ENCODE measurements around the gene TMPRSS11B. TPM values are rescaled to one million over a fixed set of nuclear protein-coding genes. Genes with fewer than 3 reads are reported as not detected.

TMPRSS11B gene
- total and polyA plus RNA-seq, 2 donors (not counting 1 experiment from before 2014, with no cell fraction given): not detected

DNA sequence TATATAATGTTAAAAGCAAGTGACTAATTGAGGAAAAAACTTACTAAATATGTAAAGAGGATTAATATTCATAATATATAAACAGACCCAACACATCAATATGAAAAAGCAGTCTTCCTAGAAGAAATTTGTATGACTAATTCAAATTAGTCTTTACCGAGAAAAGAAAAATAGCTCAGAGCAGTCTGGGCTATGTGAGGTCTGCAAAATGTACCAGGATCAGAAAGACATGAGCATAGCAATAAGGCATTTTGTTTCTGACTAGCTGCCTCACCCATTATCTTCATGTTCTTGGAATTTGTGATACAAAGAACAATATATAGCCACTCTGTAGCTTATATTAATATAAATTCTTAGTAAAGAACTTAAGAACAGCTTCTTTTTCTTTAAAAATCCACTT is 13.7 kb upstream of the TMPRSS11B start:
- TF ChIP-seq CTCF (IDR thresholded peaks at IDR 0.05) (no peak), EZH2 (IDR thresholded peaks at IDR 0.05; ENCODE audit: borderline replicate concordance, insufficient read depth, low read depth, low read length, poor library complexity, severe bottlenecking) (no peak)
- CTCF ChIA-PET: interaction anchor here (1.2 kb wide), 1 partner anchor 13 kb away, joined by 4 read pairs; no protein-coding TSS in a partner anchor

DNA sequence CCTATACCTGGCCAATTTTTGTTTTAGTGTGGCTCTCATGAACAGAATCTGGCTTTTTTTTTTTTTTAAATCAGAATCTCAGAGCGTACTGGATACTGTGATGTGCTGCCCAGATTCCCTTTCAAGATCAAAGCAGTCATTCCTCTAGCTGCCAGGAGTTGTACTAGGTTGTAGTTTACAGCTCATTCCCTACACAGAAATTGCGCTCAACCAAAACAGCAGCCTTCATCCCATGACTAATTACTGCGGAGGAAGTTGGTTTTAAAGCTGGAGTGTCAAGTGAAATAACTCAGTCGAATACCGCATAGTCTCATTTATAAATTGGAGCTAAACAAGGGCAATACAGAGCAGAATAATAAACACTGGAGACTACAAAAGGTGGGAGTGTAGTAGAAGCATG is 12.2 kb upstream of the TMPRSS11B start:
- Histone ChIP-seq H3K36me3 (replicated peaks in 1 of 2; ENCODE audit: control extremely low read depth in 1 of 2, control insufficient read depth in 1 of 2, extremely low read depth in 1 of 2, insufficient read depth in 2 of 2, low read length in 1 of 2) (no peaks in the 10 kb centered on the region), H4K20me1 (ENCODE audit: control insufficient read depth, insufficient read depth, low read length, poor library complexity, severe bottlenecking) (no peaks in the 10 kb centered on the region), H3K27ac (ENCODE audit: low read length in 2 of 2) (no peak overlapping the region), H3K27me3 (replicated peaks in 1 of 4; ENCODE audit: control extremely low read depth in 1 of 4, control insufficient read depth in 3 of 4, insufficient read depth in 4 of 4, low read length in 3 of 4) (no peaks in the 10 kb centered on the region), H3K4me1 (ENCODE audit: control insufficient read depth in 2 of 2, insufficient read depth in 2 of 2, low read length in 2 of 2) (no peaks in the 10 kb centered on the region), H2AFZ (ENCODE audit: insufficient read depth, low read depth, low read length, poor library complexity, severe bottlenecking) (no peak overlapping the region), H3K4me2 (replicated peaks; ENCODE audit: low read depth, low read length, poor library complexity, severe bottlenecking) (no peak overlapping the region), H3K9ac (ENCODE audit: low read length) (no peak overlapping the region), H3K79me2 (ENCODE audit: control insufficient read depth, insufficient read depth, low read length) (no peaks in the 10 kb centered on the region), H3K4me3 (ENCODE audit: control extremely low read depth in 1 of 5, extremely low read depth in 1 of 5, insufficient read depth in 1 of 5, low read depth in 2 of 5, low read length in 4 of 5) (no peak overlapping the region), H3K9me3 (ENCODE audit: control extremely low read depth in 1 of 3, control insufficient read depth in 2 of 3, insufficient read depth in 1 of 3, low read length in 2 of 3) (no peaks in the 10 kb centered on the region)
- ATAC-seq (ENCODE audit: low read depth) (no peak), DNase-seq (no peak)
- H3K9me3 Mint-ChIP-seq (ENCODE audit: insufficient read depth): no peaks in the 10 kb centered on the region
- CTCF ChIA-PET: no interaction called here
- no peak overlapping the region for H3K27ac Mint-ChIP-seq
- POLR2A ChIA-PET: no interaction called here
- no peaks in the 10 kb centered on the region for H3K4me1 Mint-ChIP-seq
- intact Hi-C loops (cut with micrococcal nuclease): no loop called here
- TF ChIP-seq CTCF (IDR thresholded peaks at IDR 0.05) (no peak), EZH2 (IDR thresholded peaks at IDR 0.05; ENCODE audit: borderline replicate concordance, insufficient read depth, low read depth, low read length, poor library complexity, severe bottlenecking) (no peak)
- H3K4me3 Mint-ChIP-seq: no peak overlapping the region
- peaks cover 6% of the 10 kb centered on the region for H3K27me3 Mint-ChIP-seq
- WGBS (ENCODE audit: insufficient coverage): no CpG with 5 or more reads among the region's 5 CpGs

More for the DNA sequence above, 13.7 kb upstream of the TMPRSS11B start:
- Histone ChIP-seq H3K9me3 (ENCODE audit: control extremely low read depth in 1 of 3, control insufficient read depth in 2 of 3, insufficient read depth in 1 of 3, low read length in 2 of 3) (no peaks in the 10 kb centered on the region), H3K27ac (ENCODE audit: low read length in 2 of 2) (no peak overlapping the region), H2AFZ (ENCODE audit: insufficient read depth, low read depth, low read length, poor library complexity, severe bottlenecking) (no peak overlapping the region), H3K36me3 (replicated peaks in 1 of 2; ENCODE audit: control extremely low read depth in 1 of 2, control insufficient read depth in 1 of 2, extremely low read depth in 1 of 2, insufficient read depth in 2 of 2, low read length in 1 of 2) (no peaks in the 10 kb centered on the region), H3K4me2 (replicated peaks; ENCODE audit: low read depth, low read length, poor library complexity, severe bottlenecking) (no peak overlapping the region), H3K9ac (ENCODE audit: low read length) (no peak overlapping the region), H3K4me3 (ENCODE audit: control extremely low read depth in 1 of 5, extremely low read depth in 1 of 5, insufficient read depth in 1 of 5, low read depth in 2 of 5, low read length in 4 of 5) (no peak overlapping the region), H3K4me1 (ENCODE audit: control insufficient read depth in 2 of 2, insufficient read depth in 2 of 2, low read length in 2 of 2) (no peaks in the 10 kb centered on the region), H4K20me1 (ENCODE audit: control insufficient read depth, insufficient read depth, low read length, poor library complexity, severe bottlenecking) (no peaks in the 10 kb centered on the region), H3K79me2 (ENCODE audit: control insufficient read depth, insufficient read depth, low read length) (no peaks in the 10 kb centered on the region), H3K27me3 (replicated peaks in 1 of 4; ENCODE audit: control extremely low read depth in 1 of 4, control insufficient read depth in 3 of 4, insufficient read depth in 4 of 4, low read length in 3 of 4) (no peaks in the 10 kb centered on the region)
- no peak overlapping the region for H3K4me3 Mint-ChIP-seq
- DNase-seq: no peak
- intact Hi-C loops (cut with micrococcal nuclease): no loop called here
- POLR2A ChIA-PET: no interaction called here
- no peaks in the 10 kb centered on the region for H3K4me1 Mint-ChIP-seq
- H3K27ac Mint-ChIP-seq: no peak overlapping the region
- ATAC-seq (ENCODE audit: low read depth): no peak
- 100% methylated on average over 1 of the region's 1 CpG for WGBS (ENCODE audit: insufficient coverage)
- no peaks in the 10 kb centered on the region for H3K9me3 Mint-ChIP-seq (ENCODE audit: insufficient read depth)
- peaks cover 8% of the 10 kb centered on the region for H3K27me3 Mint-ChIP-seq
